Thymus (tissue), 14 donors: Measurements from ENCODE around the gene WDR86. TPM values are rescaled to one million over a fixed set of nuclear protein-coding genes. Genes with fewer than 3 reads are reported as not detected.

Experiments
- DNase-seq, 9 donors: peaks; one replicate each; pipeline ENCODE4 v3.0.0-alpha.2; 2013; ENCODE audit warnings: low spot score in 9 of 9, low read depth in 6 of 9, missing footprints in 1 of 9
- H3K27ac ChIP-seq, 2 donors: one replicate each; pipeline ENCODE4 v1.5.1; 2013; ENCODE audit warnings: control low read depth in 1 of 2, low read depth in 1 of 2, low read length in 1 of 2, mild to moderate bottlenecking in 1 of 2, moderate library complexity in 1 of 2
- H3K27me3 ChIP-seq, 2 donors: one replicate each; pipeline ENCODE4 v1.5.1; 2013; ENCODE audit warnings: low read length in 1 of 2; ENCODE audit not compliant: control insufficient read depth in 2 of 2, insufficient read depth in 1 of 2
- H3K36me3 ChIP-seq, 2 donors: one replicate each; pipeline ENCODE4 v1.5.1; 2013; ENCODE audit warnings: low read length in 1 of 2, mild to moderate bottlenecking in 1 of 2, moderate library complexity in 1 of 2; ENCODE audit not compliant: control insufficient read depth in 2 of 2, insufficient read depth in 2 of 2
- H3K4me1 ChIP-seq, 2 donors: one replicate each; pipeline ENCODE4 v1.5.1; 2013; ENCODE audit warnings: low read length in 2 of 2; ENCODE audit not compliant: control insufficient read depth in 2 of 2, insufficient read depth in 2 of 2
- H3K4me3 ChIP-seq, 2 donors: one replicate each; pipeline ENCODE4 v1.5.1; 2013; ENCODE audit warnings: low read length in 2 of 2, control low read depth in 1 of 2, mild to moderate bottlenecking in 1 of 2
- H3K9me3 ChIP-seq, 2 donors: one replicate each; pipeline ENCODE4 v1.5.1; 2013; ENCODE audit warnings: low read length in 1 of 2, mild to moderate bottlenecking in 1 of 2; ENCODE audit not compliant: control insufficient read depth in 2 of 2, insufficient read depth in 1 of 2
- WGBS: extraction: QIAGEN DNeasy Blood & Tissue Kit; methylation state at CpG from one replicate; pipeline ENCODE4 v1.1.7; 2013; 5-methylcytosine and 5-hydroxymethylcytosine counted together
- long read RNA-seq, 10 donors: transcript quantifications; one replicate each; lab custom pipeline, GENCODE V29; 2026
- polyA plus RNA-seq: library from polyadenylated mRNA; stranded (reverse); fragments of 200-250 nt; gene quantifications from one replicate; pipeline ENCODE4 v1.2.3, GENCODE V29; 2013
- total RNA-seq: library from RNA; stranded (reverse); fragments of 120-200 nt; gene quantifications from one replicate; pipeline ENCODE4 v1.2.4, GENCODE V29; 2013
- donor health status: healthy.

WDR86 gene, protein sequence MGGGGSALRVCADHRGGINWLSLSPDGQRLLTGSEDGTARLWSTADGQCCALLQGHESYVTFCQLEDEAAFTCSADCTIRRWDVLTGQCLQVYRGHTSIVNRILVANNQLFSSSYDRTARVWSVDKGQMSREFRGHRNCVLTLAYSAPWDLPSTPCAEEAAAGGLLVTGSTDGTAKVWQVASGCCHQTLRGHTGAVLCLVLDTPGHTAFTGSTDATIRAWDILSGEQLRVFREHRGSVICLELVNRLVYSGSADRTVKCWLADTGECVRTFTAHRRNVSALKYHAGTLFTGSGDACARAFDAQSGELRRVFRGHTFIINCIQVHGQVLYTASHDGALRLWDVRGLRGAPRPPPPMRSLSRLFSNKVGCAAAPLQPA
- total RNA-seq (5.0 TPM), polyA plus RNA-seq (1.3 TPM)
- long read RNA-seq, donor 1 = 0 reads
- long read RNA-seq, donor 2 = 0 reads
- long read RNA-seq, donor 3, partial matches to known transcripts = 5 of 5 reads
- long read RNA-seq, donor 3, other reads (novel, unspliced or antisense) = 0 of 5 reads
- long read RNA-seq, donor 4, partial matches to known transcripts = 0 of 1 reads
- long read RNA-seq, donor 4, other reads (novel, unspliced or antisense) = 0 of 1 reads
- long read RNA-seq, donor 5, partial matches to known transcripts = 0 of 1 reads
- long read RNA-seq, donor 5, other reads (novel, unspliced or antisense) = 0 of 1 reads
- long read RNA-seq, donor 6, partial matches to known transcripts = 0 of 1 reads
- long read RNA-seq, donor 6, other reads (novel, unspliced or antisense) = 0 of 1 reads
- long read RNA-seq, donor 7 = 0 reads
- long read RNA-seq, donor 8 = 0 reads
- long read RNA-seq, donor 9 = 0 reads
- long read RNA-seq, donor 10 = 0 reads

DNA sequence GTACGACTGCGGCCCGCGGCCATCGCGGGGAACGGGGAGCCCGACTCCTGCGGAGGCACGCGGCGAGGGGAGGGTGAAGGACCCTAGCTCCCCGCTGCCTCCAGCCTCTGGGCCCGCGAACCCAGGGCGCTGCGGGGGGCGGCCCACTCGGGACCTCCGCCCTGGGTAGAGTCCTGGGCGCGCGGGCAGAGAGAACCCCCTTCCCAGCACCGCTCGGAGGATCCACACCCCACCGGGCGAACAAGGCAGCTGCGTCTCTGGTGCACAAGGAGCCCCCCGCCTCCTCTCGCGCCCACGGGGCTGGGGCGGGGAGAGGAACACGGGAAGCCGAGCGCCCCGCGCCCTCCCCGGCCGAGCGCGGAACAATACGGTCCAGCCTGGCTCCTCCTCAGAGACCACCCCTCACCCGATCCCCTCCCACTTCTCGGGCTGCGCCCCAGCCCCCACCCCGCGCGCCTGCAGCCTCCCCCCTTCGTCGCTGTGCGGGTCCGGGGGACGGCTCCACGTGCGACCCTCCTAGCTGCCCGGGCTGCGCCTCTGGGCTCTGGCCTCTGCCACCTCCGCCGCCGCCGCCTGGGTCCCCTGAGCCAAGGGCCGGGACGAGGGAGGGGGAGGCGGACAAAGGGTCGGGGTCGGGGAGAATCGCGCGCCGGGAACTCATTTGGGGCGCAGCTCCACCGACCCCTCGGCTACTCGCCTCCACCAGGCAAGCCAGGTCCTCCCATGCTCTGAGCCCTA is at the start of gene WDR86:
Gene WDR86 (minus strand): TSS at position 372 of the 738 bp plus-strand sequence. CDS start 449 bp downstream, outside the sequence.
- Histone ChIP-seq H3K36me3 (no peaks in the 10 kb centered on the region), H3K4me3 (peak within 1 kb of the TSS; percentile 44), H3K27me3 (peaks cover 54 to 86% of the 10 kb centered on the region in 2 donors), H3K9me3 (peaks cover 0 to 12% of the 10 kb centered on the region in 2 donors), H3K27ac (peak within 1 kb of the TSS; percentile 31 to 37), H3K4me1 (peaks cover 7 to 40% of the 10 kb centered on the region in 2 donors)
- WGBS = 2% methylated on average over 75 of the region's 75 CpGs
- peak in 2 of 9 donors; percentile 37 to 61 for DNase-seq

DNA sequence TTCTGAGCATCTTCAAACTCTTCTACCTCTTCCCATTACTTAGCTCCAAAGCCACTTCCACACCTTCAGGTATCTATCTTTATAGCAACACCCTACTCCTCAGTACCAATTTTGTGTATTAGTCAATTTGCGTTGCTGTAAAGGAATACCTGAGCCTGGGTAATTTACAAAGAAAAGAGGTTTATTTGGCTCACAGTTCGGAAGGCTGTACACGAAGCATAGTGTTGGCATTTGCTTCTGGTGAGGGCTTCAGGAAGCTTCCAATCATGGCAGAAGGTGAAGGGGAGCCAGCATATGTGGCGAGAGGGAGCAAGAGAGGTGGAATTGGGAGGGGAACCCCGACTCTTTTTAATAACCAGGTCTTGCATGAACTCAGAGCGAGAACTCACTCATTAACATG is 47.7 kb upstream of the WDR86 start:
- Histone ChIP-seq H3K27me3 (peaks cover 0 to 19% of the 10 kb centered on the region in 2 donors), H3K27ac (no peak overlapping the region), H3K9me3 (peaks cover 4 to 11% of the 10 kb centered on the region in 2 donors), H3K4me3 (no peak overlapping the region), H3K36me3 (no peaks in the 10 kb centered on the region), H3K4me1 (peaks cover 0 to 12% of the 10 kb centered on the region in 2 donors)
- DNase-seq = no peak
- WGBS = 98% methylated on average over 6 of the region's 6 CpGs

DNA sequence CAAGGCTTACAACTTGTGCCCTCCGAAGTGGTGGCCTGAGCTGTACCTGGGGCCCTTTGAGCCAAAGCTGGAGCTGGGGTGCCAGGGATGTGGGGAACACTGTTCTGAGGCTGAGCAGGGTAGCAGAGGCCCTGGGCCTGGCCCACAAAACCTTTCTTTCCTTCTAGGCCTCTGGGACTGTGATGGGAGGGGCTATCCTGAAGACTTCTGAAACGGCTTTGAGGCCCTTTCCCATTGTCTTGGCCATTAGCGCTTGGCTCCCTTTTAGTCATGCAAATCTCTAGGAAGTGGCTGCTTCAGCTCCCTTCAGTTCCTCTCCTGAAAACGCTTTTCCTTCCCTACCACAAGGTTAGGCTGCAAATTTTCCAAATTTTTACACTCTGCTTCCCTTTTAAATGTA is 46.9 kb upstream of the WDR86 start:
- no peak for DNase-seq
- no peak overlapping the region for H3K4me3 ChIP-seq
- peaks cover 0 to 4% of the 10 kb centered on the region in 2 donors for H3K9me3 ChIP-seq
- H3K27ac ChIP-seq = no peak overlapping the region
- H3K36me3 ChIP-seq = no peaks in the 10 kb centered on the region
- WGBS = 84% methylated on average over 4 of the region's 4 CpGs
- peaks cover 0 to 12% of the 10 kb centered on the region in 2 donors for H3K4me1 ChIP-seq
- H3K27me3 ChIP-seq = peaks cover 0 to 19% of the 10 kb centered on the region in 2 donors

DNA sequence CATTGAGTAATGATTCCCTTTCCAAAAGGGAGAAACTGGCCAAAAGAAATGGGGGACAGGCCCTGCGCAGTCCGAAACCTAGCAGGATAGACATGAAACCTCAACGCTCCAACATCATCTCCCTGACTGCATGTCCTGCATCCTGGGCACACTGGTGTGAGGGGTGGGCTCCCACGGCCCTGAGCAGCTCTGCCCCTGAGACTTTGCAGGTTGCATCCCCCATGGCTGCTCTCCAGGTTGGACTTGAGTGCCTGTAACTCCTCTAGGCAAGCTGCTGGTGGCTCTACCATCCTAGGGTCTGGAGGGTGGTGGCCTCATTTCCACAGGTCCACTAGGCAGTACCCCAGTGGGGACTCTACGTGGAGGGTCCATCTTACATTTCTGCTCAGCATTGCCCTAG is 46.4 kb upstream of the WDR86 start:
- H3K36me3 ChIP-seq = no peaks in the 10 kb centered on the region
- no peak for DNase-seq
- H3K4me3 ChIP-seq = no peak overlapping the region
- peaks cover 0 to 12% of the 10 kb centered on the region in 2 donors for H3K4me1 ChIP-seq
- H3K9me3 ChIP-seq = no peaks in the 10 kb centered on the region
- H3K27ac ChIP-seq = no peak overlapping the region
- peaks cover 0 to 19% of the 10 kb centered on the region in 2 donors for H3K27me3 ChIP-seq
- WGBS = 94% methylated on average over 5 of the region's 5 CpGs

DNA sequence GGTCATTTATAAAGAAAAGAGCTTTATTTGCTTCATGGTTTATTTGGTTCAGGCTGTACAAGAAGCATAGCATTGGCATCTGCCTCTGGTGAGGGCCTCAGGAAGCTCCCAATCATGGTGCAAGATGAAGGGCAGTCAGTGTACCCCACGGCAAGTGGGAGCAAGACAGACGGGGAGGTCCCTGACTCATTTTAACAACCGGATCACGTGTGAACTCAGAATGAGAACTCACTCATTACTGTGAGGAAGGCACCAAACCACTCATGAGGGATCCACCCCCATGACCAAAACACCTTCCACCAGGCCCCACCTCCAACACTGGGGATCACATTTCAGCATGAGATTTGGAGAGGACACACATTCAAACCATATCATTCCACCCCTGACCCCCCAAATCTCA is 45.9 kb upstream of the WDR86 start:
- WGBS = 93% methylated on average over 4 of the region's 4 CpGs
- Histone ChIP-seq H3K27ac (no peak overlapping the region), H3K4me3 (no peak overlapping the region), H3K36me3 (no peaks in the 10 kb centered on the region), H3K27me3 (peaks cover 0 to 20% of the 10 kb centered on the region in 2 donors), H3K9me3 (no peaks in the 10 kb centered on the region), H3K4me1 (peaks cover 0 to 12% of the 10 kb centered on the region in 2 donors)
- DNase-seq = no peak

DNA sequence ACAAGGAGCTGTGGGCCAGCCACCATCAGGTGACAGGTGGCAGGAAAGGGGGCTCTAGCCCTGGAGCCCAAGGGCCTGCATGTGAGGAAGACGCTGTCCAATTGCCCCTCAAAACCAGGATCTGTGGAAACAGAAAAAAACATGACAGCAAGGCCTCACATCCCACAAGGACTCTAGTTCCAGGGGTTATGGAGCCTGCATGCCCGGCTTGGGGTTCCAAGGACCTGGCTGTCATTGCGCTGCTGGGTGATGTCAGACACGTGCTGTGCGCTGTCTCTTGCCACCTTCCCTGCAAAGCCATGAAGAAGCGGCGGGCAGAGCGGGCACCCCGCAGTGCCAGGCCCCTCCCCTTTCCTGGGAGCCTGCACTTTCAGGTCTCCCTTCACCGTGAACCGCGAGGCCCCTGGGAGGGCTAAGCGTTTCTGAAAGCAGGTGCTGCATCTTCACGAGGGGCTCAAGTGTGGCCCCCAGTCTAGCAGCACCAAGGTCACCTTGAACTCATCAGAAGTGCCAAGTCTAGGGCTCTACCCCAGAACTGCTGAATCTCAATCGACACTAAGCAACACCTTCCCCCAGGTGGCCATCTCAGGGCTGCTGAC is 45.2 kb upstream of the WDR86 start:
- Histone ChIP-seq H3K4me1 (peaks cover 0 to 10% of the 10 kb centered on the region in 2 donors), H3K27ac (no peak overlapping the region), H3K9me3 (no peaks in the 10 kb centered on the region), H3K27me3 (peaks cover 0 to 14% of the 10 kb centered on the region in 2 donors), H3K4me3 (no peak overlapping the region), H3K36me3 (no peaks in the 10 kb centered on the region)
- 94% methylated on average over 15 of the region's 15 CpGs for WGBS
- DNase-seq = no peak

DNA sequence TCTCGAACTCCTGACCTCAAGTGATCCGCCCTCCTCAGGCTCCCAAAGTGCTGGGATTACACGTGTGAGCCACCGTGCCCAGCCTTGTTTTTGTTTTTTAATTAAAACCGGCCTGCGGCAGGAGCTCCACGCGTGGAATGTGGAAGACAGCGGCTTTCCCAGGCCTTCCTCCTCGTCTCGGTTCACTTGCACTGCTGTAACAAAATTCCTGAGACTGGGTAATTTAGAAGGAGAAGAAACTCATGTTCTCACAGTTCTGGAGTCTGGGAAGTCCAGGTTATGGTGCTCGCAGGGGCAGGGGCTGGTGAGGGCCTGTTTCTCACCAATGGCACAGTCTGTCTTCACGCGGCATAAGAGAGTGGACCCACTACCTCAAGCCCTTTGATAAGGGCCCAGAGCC is 44.5 kb upstream of the WDR86 start:
- Histone ChIP-seq H3K27me3 (peaks cover 0 to 9% of the 10 kb centered on the region in 2 donors), H3K27ac (no peak overlapping the region), H3K4me3 (no peak overlapping the region), H3K9me3 (no peaks in the 10 kb centered on the region), H3K4me1 (peaks cover 0 to 9% of the 10 kb centered on the region in 2 donors), H3K36me3 (no peaks in the 10 kb centered on the region)
- 95% methylated on average over 14 of the region's 14 CpGs for WGBS
- no peak for DNase-seq

DNA sequence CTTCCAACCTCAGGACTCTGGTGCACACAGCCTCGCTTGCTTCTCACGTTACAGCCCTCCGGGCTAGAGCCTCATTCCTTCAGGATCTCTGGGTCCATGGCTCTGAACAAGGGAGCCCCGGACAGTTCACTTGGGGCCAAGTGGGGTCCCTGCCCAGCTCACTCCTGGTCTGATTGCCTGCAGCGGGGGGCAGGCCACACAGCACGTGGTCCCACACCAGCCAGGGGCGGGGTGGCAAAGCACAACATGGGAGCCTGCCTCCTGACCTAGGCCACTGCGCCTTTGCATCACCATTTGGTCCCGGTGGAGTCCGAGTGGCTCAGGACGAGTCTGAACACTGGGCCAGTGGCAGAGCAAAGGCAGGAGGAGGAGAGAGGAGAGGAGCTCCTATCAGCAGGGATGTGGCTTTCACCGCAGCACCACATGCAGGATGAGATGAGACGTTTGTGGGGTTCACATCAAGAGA is 43.5 kb upstream of the WDR86 start:
- 90% methylated on average over 13 of the region's 13 CpGs for WGBS
- peaks cover 0 to 11% of the 10 kb centered on the region in 2 donors for H3K4me1 ChIP-seq

More for the DNA sequence above, 43.5 kb upstream of the WDR86 start:
- Histone ChIP-seq H3K36me3 (no peaks in the 10 kb centered on the region), H3K9me3 (no peaks in the 10 kb centered on the region), H3K4me3 (no peak overlapping the region), H3K27ac (no peak overlapping the region), H3K27me3 (peaks cover 0 to 6% of the 10 kb centered on the region in 2 donors)
- no peak for DNase-seq
